Measurements from ENCODE around the gene HTRA3. TPM values are rescaled to one million over a fixed set of nuclear protein-coding genes. Genes with fewer than 3 reads are reported as not detected.

The HTRA3 gene
- polyA plus RNA-seq, 1 donor from 2014 or later = not detected

DNA sequence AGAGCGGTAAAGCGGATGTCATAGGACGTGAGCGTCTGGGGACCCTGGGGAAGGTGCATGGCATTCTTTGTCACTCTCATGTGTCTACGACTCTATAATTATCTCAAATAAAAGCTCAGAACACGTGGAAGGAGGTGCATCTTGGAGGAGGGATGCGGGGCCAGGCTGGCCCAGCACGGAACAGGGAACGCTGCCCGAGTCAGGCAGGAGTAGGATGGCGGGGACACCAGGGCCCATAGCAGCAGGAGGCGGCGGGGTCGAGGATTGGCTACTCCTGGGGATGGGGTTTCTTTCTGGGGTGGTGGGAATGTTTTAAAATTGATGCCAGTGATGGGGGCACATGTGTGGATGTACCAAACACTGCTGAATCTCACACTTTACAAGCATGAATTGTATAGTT lies 5.4 kb upstream of the HTRA3 start:
- Histone ChIP-seq H2AFZ (ENCODE audit: low read depth, low read length) (no peak overlapping the region), H3K4me3 (ENCODE audit: low read length) (peak overlapping the region; percentile 30), H3K9ac (ENCODE audit: low read length) (no peak overlapping the region), H3K9me3 (ENCODE audit: low read length) (no peaks in the 10 kb centered on the region), H3K4me2 (ENCODE audit: low read length) (no peak overlapping the region), H3K27me3 (ENCODE audit: insufficient read depth, low read depth, low read length) (peaks cover 12% of the 10 kb centered on the region), H3K79me2 (replicated peaks; ENCODE audit: insufficient read depth, low read length) (no peaks in the 10 kb centered on the region), H3K36me3 (ENCODE audit: insufficient read depth, low read length) (no peaks in the 10 kb centered on the region), H3F3A (ENCODE audit: insufficient read depth, low read length, poor library complexity, severe bottlenecking) (no peaks in the 10 kb centered on the region), H3K27ac (ENCODE audit: low read length) (no peak overlapping the region), H4K20me1 (ENCODE audit: insufficient read depth) (no peaks in the 10 kb centered on the region), H3K9me2 (ENCODE audit: insufficient read depth, low read length) (no peaks in the 10 kb centered on the region)
- TF ChIP-seq MXI1 (conservative IDR thresholded peaks at IDR 0.05; ENCODE audit: poor library complexity, severe bottlenecking) = no peak
- TF ChIP-seq POLR2AphosphoS5 (IDR thresholded peaks at IDR 0.05) = peak; percentile 63
- TF ChIP-seq, protein P1, sequence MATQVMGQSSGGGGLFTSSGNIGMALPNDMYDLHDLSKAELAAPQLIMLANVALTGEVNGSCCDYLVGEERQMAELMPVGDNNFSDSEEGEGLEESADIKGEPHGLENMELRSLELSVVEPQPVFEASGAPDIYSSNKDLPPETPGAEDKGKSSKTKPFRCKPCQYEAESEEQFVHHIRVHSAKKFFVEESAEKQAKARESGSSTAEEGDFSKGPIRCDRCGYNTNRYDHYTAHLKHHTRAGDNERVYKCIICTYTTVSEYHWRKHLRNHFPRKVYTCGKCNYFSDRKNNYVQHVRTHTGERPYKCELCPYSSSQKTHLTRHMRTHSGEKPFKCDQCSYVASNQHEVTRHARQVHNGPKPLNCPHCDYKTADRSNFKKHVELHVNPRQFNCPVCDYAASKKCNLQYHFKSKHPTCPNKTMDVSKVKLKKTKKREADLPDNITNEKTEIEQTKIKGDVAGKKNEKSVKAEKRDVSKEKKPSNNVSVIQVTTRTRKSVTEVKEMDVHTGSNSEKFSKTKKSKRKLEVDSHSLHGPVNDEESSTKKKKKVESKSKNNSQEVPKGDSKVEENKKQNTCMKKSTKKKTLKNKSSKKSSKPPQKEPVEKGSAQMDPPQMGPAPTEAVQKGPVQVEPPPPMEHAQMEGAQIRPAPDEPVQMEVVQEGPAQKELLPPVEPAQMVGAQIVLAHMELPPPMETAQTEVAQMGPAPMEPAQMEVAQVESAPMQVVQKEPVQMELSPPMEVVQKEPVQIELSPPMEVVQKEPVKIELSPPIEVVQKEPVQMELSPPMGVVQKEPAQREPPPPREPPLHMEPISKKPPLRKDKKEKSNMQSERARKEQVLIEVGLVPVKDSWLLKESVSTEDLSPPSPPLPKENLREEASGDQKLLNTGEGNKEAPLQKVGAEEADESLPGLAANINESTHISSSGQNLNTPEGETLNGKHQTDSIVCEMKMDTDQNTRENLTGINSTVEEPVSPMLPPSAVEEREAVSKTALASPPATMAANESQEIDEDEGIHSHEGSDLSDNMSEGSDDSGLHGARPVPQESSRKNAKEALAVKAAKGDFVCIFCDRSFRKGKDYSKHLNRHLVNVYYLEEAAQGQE (IDR thresholded peaks at IDR 0.05; ENCODE audit: borderline replicate concordance) = no peak
- peak; percentile 40 for TF ChIP-seq EP300 (conservative IDR thresholded peaks at IDR 0.05; ENCODE audit: poor library complexity, severe bottlenecking)

DNA sequence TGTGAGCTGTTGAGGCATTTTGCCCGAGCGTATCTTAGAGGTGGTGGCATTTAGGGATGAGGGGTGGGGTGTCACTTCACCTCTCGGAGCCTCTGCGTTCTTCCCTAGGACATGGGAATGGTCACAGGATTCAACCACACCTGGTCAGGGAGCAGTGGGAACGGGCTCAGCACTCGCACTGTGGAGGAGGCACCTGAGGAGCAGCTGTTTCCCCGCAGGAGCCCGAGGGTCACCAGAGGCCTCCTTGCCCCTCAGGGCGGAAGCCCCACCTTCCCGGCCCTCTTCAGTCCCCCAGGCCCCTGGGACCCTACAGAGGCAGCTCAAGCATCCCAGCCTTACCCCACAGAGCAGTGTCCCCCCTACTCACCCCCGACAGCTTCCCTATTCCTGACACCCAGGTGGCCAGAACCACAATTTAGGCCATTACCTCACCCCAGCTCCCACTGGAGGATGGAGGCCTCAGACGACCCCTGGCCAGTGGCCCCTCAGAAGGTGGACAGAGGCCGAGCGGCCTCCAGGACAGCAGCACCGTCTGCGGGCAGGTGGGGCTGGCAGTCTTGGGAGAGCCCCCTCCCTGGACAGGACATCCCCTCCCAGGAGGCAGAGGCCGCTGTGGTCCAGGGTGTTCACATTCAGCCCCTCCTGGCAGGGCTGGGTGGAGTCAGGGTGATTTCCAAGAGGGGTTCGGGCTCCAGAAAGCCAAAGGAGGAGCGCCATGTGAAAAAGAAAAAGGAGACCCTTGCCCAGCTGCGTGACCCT lies 4.2 kb upstream of the HTRA3 start:
- Histone ChIP-seq H3K27me3 (ENCODE audit: insufficient read depth, low read depth, low read length) (peaks cover 22% of the 10 kb centered on the region), H3K4me3 (ENCODE audit: low read length) (no peak overlapping the region), H3K9me3 (ENCODE audit: low read length) (no peaks in the 10 kb centered on the region), H3K9me2 (ENCODE audit: insufficient read depth, low read length) (no peaks in the 10 kb centered on the region), H4K20me1 (ENCODE audit: insufficient read depth) (no peaks in the 10 kb centered on the region), H3K79me2 (replicated peaks; ENCODE audit: insufficient read depth, low read length) (no peaks in the 10 kb centered on the region), H3K4me2 (ENCODE audit: low read length) (no peak overlapping the region), H2AFZ (ENCODE audit: low read depth, low read length) (no peak overlapping the region), H3K27ac (ENCODE audit: low read length) (no peak overlapping the region), H3F3A (ENCODE audit: insufficient read depth, low read length, poor library complexity, severe bottlenecking) (no peaks in the 10 kb centered on the region), H3K9ac (ENCODE audit: low read length) (no peak overlapping the region), H3K36me3 (ENCODE audit: insufficient read depth, low read length) (no peaks in the 10 kb centered on the region)
- TF ChIP-seq POLR2AphosphoS5 (IDR thresholded peaks at IDR 0.05) (no peak), EP300 (conservative IDR thresholded peaks at IDR 0.05; ENCODE audit: poor library complexity, severe bottlenecking) (no peak), MXI1 (conservative IDR thresholded peaks at IDR 0.05; ENCODE audit: poor library complexity, severe bottlenecking) (no peak), SMC3 (conservative IDR thresholded peaks at IDR 0.05; ENCODE audit: poor library complexity) (no peak), EZH2 (IDR thresholded peaks at IDR 0.05; ENCODE audit: borderline replicate concordance, insufficient read depth, low read length, poor library complexity, severe bottlenecking) (no peak), RAD21 (conservative IDR thresholded peaks at IDR 0.05) (no peak), TAF1 (IDR thresholded peaks at IDR 0.05; ENCODE audit: low read depth) (no peak), CTCF (IDR thresholded peaks at IDR 0.05; ENCODE audit: poor library complexity, severe bottlenecking) (no peak)
- TF ChIP-seq, protein P1 (IDR thresholded peaks at IDR 0.05; ENCODE audit: borderline replicate concordance) = no peak

Data from neural cell (in vitro differentiated cells).